A673 (cell line): Measurements from ENCODE around the gene LILRA2. TPM values are rescaled to one million over a fixed set of nuclear protein-coding genes. Genes with fewer than 3 reads are reported as not detected.

Experiments
- BruUV-seq: library from RNA; stranded (reverse); fragments of 400-500 nt; replicated peaks from 2 replicates; lab custom pipeline; 2021; lab: Mats Ljungman, UMichigan
- CTCF ChIA-PET: fragments of 300-600 bp; sonication (Branson Sonifier 250); formaldehyde crosslinking; loops from one replicate; lab custom pipeline; 2022; ENCODE audit warnings: antibody characterized with exemption; lab: Charles Lee
- POLR2A ChIA-PET: fragments of 300-600 bp; sonication (Branson Sonifier 250); formaldehyde crosslinking; loops from one replicate; lab custom pipeline; 2022; ENCODE audit warnings: antibody characterized with exemption; ENCODE audit not compliant: low non-redundant PET; lab: Charles Lee
- DNase-seq: peaks from one replicate; pipeline ENCODE4 v3.0.0-alpha.2; 2015; ENCODE audit warnings: low spot score
- H3K27ac ChIP-seq: fragments of 200-600 bp; sonication (generic); 2 replicates; pipeline ENCODE4 v1.5.1; 2016; ENCODE audit warnings: mixed run types, low read depth, mild to moderate bottlenecking, mixed read lengths, antibody characterized with exemption, low read length; ENCODE audit not compliant: poor library complexity, severe bottlenecking
- H3K27me3 ChIP-seq: fragments of 200-600 bp; sonication (generic); replicated peaks from 2 replicates; pipeline ENCODE4 v1.6.1; 2017; ENCODE audit warnings: mixed run types, low read depth, mild to moderate bottlenecking, mixed read lengths, antibody characterized with exemption, low read length; ENCODE audit not compliant: insufficient read depth, poor library complexity
- H3K36me3 ChIP-seq: fragments of 200-600 bp; sonication (generic); 2 replicates; pipeline ENCODE4 v1.6.1; 2016; ENCODE audit warnings: mixed run types, mild to moderate bottlenecking, mixed read lengths, antibody characterized with exemption, low read length; ENCODE audit not compliant: insufficient read depth, poor library complexity, severe bottlenecking
- H3K4me1 ChIP-seq: fragments of 200-600 bp; sonication (generic); 2 replicates; pipeline ENCODE4 v1.6.1; 2017; ENCODE audit warnings: mixed run types, mild to moderate bottlenecking, mixed read lengths, antibody characterized with exemption, low read length; ENCODE audit not compliant: insufficient read depth, poor library complexity, severe bottlenecking
- H3K4me3 ChIP-seq: fragments of 200-600 bp; sonication (generic); 2 replicates; pipeline ENCODE4 v1.5.1; 2016; ENCODE audit warnings: low read depth, mixed run types, mild to moderate bottlenecking, mixed read lengths, low read length; ENCODE audit not compliant: poor library complexity, severe bottlenecking
- H3K9me3 ChIP-seq: fragments of 200-600 bp; sonication (generic); 2 replicates; pipeline ENCODE4 v1.6.1; 2016; ENCODE audit warnings: mixed run types, low read depth, mild to moderate bottlenecking, mixed read lengths, antibody characterized with exemption, low read length; ENCODE audit not compliant: poor library complexity, severe bottlenecking
- CTCF ChIP-seq: fragments of 300-800, 200-600 bp; sonication (generic); conservative IDR thresholded peaks from 2 replicates; pipeline ENCODE4 v1.5.1; 2017; ENCODE audit warnings: low read depth, mild to moderate bottlenecking, antibody characterized with exemption, low read length, moderate library complexity, mixed read lengths
- EZH2 ChIP-seq: fragments of 200-600 bp; sonication (generic); IDR thresholded peaks from 2 replicates; pipeline ENCODE4 v1.6.1; 2017; ENCODE audit warnings: borderline replicate concordance, low read depth, mild to moderate bottlenecking, mixed read lengths, antibody characterized with exemption, low read length; ENCODE audit not compliant: poor library complexity, severe bottlenecking
- intact Hi-C: fragments of 100-400 bp; cut with micrococcal nuclease; formaldehyde crosslinking; loops from one replicate; pipeline ENCODE4 v1.10.0; 2022; ENCODE audit not compliant: unreplicated experiment
- total RNA-seq: library from RNA; stranded (reverse); gene quantifications from 2 replicates; pipeline ENCODE4 v1.2.3, GENCODE V29; 2021

Gene LILRA2
- total RNA-seq, 1 experiment from 2014 or later, result not detected

- Histone ChIP-seq H3K27me3 (peaks cover 13% of the 10 kb centered on the region), H3K4me1 (no peaks in the 10 kb centered on the region), H3K36me3 (no peaks in the 10 kb centered on the region), H3K9me3 (no peaks in the 10 kb centered on the region), H3K27ac (no peak overlapping the region), H3K4me3 (no peak overlapping the region)
- DNase-seq, result no peak
- POLR2A ChIA-PET, result no interaction called here
- intact Hi-C loops, result no loop called here
- TF ChIP-seq EZH2, result no peak
- no peak for TF ChIP-seq CTCF
- BruUV-seq, result no TSS peak
- CTCF ChIA-PET, result no interaction called here
Measured at GRCh38 chr19:54607785-54608150, 34.2 kb downstream of the LILRA2 start.

DNA sequence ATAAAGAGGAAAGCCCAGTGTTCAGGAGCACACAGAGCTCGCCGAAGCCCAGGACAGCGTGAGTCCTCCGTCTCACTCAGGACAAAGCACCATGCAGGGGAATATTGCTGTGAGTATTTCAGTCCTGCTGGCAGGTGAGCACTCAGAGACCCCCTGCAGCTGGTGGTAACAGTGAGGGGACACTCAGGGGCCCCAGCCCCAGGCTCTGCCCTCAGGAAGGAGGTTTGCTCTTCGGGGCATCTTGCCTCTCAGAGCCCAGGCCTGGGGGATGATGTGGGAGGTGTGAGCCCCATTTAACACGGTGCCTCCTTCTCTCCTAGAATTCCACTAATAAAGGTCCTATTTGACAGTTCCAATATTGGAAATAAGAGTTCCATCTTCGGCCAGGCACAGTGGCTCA lies 34.6 kb downstream of the LILRA2 start:
- peaks cover 10% of the 10 kb centered on the region for H3K27me3 ChIP-seq
- no peak for DNase-seq
- ChIA-PET POLR2A (no interaction called here), CTCF (no interaction called here)
- H3K4me1 ChIP-seq, result no peaks in the 10 kb centered on the region
- H3K9me3 ChIP-seq, result no peaks in the 10 kb centered on the region
- no peaks in the 10 kb centered on the region for H3K36me3 ChIP-seq
- no peak overlapping the region for H3K4me3 ChIP-seq
- BruUV-seq, result no TSS peak
- intact Hi-C loops, result no loop called here
- H3K27ac ChIP-seq, result no peak overlapping the region
- TF ChIP-seq CTCF (no peak), EZH2 (no peak)

GRCh38 chr19:54608792-54609191 lies 35.2 kb downstream of the LILRA2 start:
- intact Hi-C loops, result no loop called here
- Histone ChIP-seq H3K4me3 (no peak overlapping the region), H3K4me1 (no peaks in the 10 kb centered on the region), H3K36me3 (no peaks in the 10 kb centered on the region), H3K27me3 (peaks cover 10% of the 10 kb centered on the region), H3K27ac (no peak overlapping the region), H3K9me3 (no peaks in the 10 kb centered on the region)
- DNase-seq, result no peak
- ChIA-PET CTCF (no interaction called here), POLR2A (no interaction called here)
- no peak for TF ChIP-seq EZH2
- TF ChIP-seq CTCF, result no peak
- no TSS peak for BruUV-seq
